ENCODE results near the gene ABCA4. TPM values are rescaled to one million over a fixed set of nuclear protein-coding genes. Genes with fewer than 3 reads are reported as not detected.

The ABCA4 gene
- total RNA-seq, 2 experiments from 2014 or later, result not detected

DNA sequence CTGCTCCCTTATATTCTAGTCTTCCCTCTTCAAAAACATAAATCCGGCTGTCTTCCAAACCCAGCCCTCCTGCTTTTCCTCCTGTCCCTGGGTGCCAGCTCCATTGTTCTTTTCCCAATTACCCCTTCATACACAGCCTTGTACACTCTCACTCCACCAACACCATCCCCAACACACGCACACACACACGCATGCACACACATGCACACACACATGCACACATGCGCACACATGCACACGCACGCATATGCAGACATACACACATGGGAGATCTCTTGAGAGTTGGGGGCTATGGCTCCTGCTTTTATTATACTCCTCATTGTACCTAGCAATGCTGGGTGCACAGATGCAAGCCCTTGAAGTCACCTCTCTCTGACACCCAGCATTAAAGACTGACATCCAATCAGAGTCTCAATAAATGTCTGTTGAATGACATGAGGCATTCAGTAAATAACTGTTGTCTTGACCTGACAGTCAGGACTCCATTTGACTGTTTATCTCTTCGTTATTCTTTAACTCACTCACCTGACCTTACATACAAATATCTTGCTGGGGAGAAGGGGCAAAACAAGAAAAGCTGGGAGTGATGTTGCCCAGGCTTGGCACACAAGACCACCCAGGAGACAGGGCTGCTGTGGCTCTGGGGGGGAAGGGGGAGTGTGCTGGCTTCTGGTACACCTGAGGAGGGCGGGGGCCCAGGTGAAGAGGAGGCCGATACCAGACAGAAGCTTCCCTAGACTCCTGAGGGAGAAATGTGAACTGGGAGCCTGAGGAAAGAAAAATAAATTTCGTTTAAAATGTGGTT is 16.0 kb downstream of the ABCA4 start:
- no peaks in the 10 kb centered on the region for H3K9me3 Mint-ChIP-seq (ENCODE audit: low read depth)
- no peak for DNase-seq
- CTCF ChIA-PET, result no interaction called here
- H3K27me3 Mint-ChIP-seq, result peaks cover 45% of the 10 kb centered on the region
- peaks cover 10% of the 10 kb centered on the region for H3K4me1 Mint-ChIP-seq
- no peaks in the 10 kb centered on the region for H3K36me3 Mint-ChIP-seq
- no peak overlapping the region for H3K4me3 Mint-ChIP-seq
- H3K27ac Mint-ChIP-seq, result no peak overlapping the region
- ATAC-seq, result no peak

DNA sequence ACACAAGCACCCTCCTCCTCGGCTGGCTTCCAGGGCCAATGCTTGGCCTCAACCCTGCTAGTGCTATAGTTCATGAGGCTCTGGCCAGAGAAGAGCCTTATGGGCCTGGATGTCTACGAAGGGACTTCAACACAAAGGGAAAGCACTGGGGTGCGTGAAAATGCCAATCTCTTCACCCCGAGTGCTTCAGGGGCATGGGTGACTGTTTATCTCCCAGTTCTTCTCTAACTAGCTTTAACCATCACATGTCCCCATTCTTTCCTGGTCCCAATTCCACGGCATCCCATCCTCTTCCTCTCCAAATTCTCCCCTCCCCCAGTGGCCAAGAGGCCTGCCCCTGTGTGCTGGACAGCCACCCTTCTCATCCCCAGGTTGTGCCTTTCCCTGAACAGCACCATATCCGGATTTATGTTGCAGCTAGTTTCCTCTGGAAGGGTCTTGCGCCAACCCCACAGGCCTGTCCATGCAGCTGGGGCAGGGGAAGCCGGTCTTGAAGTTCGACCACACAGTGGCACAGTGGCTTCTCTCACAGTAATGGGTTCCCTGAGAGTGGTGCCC is 16.7 kb downstream of the ABCA4 start:
- DNase-seq (no peak), ATAC-seq (no peak)
- Mint-ChIP-seq H3K36me3 (no peaks in the 10 kb centered on the region), H3K27me3 (peaks cover 45% of the 10 kb centered on the region), H3K27ac (no peak overlapping the region), H3K4me3 (no peak overlapping the region), H3K9me3 (ENCODE audit: low read depth) (no peaks in the 10 kb centered on the region), H3K4me1 (peaks cover 10% of the 10 kb centered on the region)
- CTCF ChIA-PET, result no interaction called here

DNA sequence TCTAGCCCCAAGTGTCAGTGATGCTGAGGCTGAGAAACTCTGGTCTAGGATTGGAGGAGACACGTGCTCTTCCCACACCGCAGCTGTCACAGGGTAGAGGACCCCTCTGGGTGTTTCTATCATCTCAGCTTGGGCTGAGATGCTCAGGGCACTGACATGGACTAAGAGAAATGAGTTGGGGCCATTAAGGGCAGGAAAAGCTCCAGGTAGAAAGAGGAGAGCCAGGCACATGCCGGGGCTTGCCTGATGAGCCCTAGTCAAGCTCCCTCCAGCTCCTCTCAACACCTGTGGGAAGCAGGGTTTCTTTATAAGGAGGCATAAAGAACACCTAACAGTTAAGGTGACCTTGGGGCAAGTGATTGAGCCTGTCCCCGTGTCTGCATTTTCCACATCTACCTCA is 17.3 kb downstream of the ABCA4 start:
- DNase-seq, result no peak
- no peak overlapping the region for H3K4me3 Mint-ChIP-seq
- no peaks in the 10 kb centered on the region for H3K9me3 Mint-ChIP-seq (ENCODE audit: low read depth)
- H3K27ac Mint-ChIP-seq, result no peak overlapping the region
- CTCF ChIA-PET, result no interaction called here
- peaks cover 45% of the 10 kb centered on the region for H3K27me3 Mint-ChIP-seq
- H3K4me1 Mint-ChIP-seq, result peaks cover 10% of the 10 kb centered on the region
- ATAC-seq, result no peak
- H3K36me3 Mint-ChIP-seq, result no peaks in the 10 kb centered on the region

DNA sequence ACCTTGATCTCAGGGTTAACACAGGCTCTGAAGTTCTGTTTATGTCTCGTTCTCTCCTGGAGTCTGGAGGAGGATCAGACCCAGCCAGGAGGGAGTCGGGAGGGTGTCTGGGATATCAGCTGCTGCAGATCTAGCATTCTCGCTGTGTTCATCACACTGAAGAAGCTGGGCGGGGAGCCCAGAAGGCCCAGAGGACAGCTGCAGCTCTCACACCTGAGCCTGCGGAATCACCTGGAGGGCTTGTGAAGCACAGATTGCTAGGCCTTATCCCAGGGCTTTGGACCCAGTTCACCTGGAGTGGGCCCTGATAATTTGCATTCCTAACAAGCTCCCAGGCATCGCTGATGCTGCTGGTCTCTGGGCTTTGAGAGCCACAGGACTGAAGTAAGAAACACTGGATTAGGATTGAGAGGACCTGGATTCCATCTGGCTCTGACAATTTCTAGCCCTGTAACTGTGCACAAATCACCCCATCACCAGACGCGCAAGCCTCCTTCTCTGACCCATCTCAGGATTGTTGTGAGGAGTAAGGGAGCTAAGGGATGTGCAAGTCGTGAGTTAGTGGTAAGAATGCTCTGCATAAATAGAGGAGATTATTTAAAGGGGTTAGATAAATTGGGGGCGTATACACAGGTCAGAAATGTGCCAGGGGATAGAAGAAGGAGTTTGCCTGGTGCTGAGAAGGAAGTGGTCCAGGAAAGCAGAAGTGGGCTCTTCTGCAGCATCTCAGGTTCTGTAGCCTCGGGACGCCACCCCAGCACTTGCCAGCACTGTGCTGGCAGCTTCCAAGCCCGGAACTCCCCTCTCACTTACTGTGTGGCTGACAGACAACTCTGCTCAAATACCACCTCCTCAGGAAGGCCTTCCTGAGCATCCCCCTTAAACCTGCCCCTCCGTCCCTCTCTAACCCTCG is 19.1 kb downstream of the ABCA4 start:
- H3K4me3 Mint-ChIP-seq, result no peak overlapping the region
- DNase-seq (no peak), ATAC-seq (no peak)
- no peak overlapping the region for H3K27ac Mint-ChIP-seq
- peaks cover 30% of the 10 kb centered on the region for H3K27me3 Mint-ChIP-seq
- no peaks in the 10 kb centered on the region for H3K9me3 Mint-ChIP-seq (ENCODE audit: low read depth)
- H3K36me3 Mint-ChIP-seq, result no peaks in the 10 kb centered on the region
- CTCF ChIA-PET, result no interaction called here
- H3K4me1 Mint-ChIP-seq, result peaks cover 10% of the 10 kb centered on the region

- Mint-ChIP-seq H3K4me3 (no peak overlapping the region), H3K4me1 (peaks cover 5% of the 10 kb centered on the region), H3K36me3 (no peaks in the 10 kb centered on the region), H3K9me3 (ENCODE audit: low read depth) (no peaks in the 10 kb centered on the region), H3K27ac (no peak overlapping the region), H3K27me3 (peaks cover 23% of the 10 kb centered on the region)
- ATAC-seq (no peak), DNase-seq (no peak)
- CTCF ChIA-PET, result no interaction called here
Measured at GRCh38 chr1:94100785-94101612, 19.9 kb downstream of the ABCA4 start.

- CTCF ChIA-PET, result no interaction called here
- no peak overlapping the region for H3K4me3 Mint-ChIP-seq
- no peak overlapping the region for H3K27ac Mint-ChIP-seq
- H3K9me3 Mint-ChIP-seq (ENCODE audit: low read depth), result no peaks in the 10 kb centered on the region
- H3K36me3 Mint-ChIP-seq, result no peaks in the 10 kb centered on the region
- DNase-seq (no peak), ATAC-seq (no peak)
- peaks cover 18% of the 10 kb centered on the region for H3K27me3 Mint-ChIP-seq
- H3K4me1 Mint-ChIP-seq, result peaks cover 2% of the 10 kb centered on the region
Measured at GRCh38 chr1:94100129-94100784, 20.7 kb downstream of the ABCA4 start.

DNA sequence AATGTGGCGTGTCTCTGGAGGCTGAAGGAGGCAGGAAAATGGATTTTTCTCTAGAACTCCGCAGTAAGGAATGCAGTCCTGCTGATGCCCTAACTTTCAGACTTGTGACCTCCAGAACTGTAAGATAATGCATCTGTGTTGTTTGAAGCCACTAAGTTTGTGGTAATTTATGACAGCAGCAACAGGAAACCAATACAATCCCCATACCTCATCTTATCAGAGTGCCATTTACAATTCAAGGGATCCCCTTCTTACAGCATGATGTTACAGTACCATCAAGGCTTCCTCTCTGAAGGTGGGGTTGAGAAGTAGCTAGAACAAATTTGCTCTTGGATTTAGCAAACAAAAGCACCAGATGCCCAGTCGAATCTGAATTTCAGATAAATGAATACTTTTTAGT is 21.6 kb downstream of the ABCA4 start:
- CTCF ChIA-PET, result no interaction called here
- Mint-ChIP-seq H3K4me3 (no peak overlapping the region), H3K36me3 (no peaks in the 10 kb centered on the region), H3K4me1 (peaks cover under 1% of the 10 kb centered on the region), H3K9me3 (ENCODE audit: low read depth) (no peaks in the 10 kb centered on the region), H3K27me3 (peaks cover 12% of the 10 kb centered on the region), H3K27ac (no peak overlapping the region)
- ATAC-seq, result no peak
- DNase-seq, result no peak

GRCh38 chr1:94098585-94099111 is 22.3 kb downstream of the ABCA4 start:
- DNase-seq (no peak), ATAC-seq (no peak)
- no peak overlapping the region for H3K4me3 Mint-ChIP-seq
- H3K27me3 Mint-ChIP-seq, result peaks cover 10% of the 10 kb centered on the region
- no peak overlapping the region for H3K27ac Mint-ChIP-seq
- H3K4me1 Mint-ChIP-seq, result peaks cover 3% of the 10 kb centered on the region
- no peaks in the 10 kb centered on the region for H3K9me3 Mint-ChIP-seq (ENCODE audit: low read depth)
- no peaks in the 10 kb centered on the region for H3K36me3 Mint-ChIP-seq
- CTCF ChIA-PET, result no interaction called here

DNA sequence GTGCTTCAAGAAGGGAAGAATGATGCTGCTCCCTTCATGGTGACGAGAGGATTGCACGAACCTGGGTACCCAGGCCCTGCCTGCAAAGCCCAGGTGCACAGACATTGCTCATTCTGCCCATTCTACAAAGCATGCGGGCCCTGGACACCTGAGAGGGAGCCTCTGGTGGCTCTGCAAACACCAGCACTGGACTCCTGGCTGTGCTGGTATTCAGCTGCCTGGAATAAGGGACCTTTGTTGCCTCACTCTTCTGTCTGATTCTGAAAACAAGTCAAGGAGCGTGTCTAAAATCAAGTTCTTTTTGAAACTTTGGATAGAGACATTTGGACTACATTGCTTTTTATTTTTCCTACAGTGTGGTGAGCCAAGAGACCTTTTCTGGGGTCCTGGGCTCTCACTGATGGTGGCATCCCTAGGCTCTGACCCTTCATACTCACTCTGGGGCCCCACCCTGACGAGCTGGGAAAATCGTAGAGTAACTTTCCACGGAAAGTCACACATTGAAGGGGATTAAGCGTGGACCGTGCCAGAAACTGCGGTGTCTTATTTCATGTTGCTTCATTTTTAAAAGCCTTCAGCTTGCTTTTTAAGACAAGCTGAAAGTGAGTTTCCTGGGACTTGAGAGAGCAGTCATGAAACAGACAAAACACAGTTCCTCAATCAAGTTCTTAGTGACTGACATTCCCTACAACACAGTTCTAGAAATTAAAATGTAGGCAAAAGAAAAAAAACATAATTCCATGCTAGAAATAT is 24.0 kb downstream of the ABCA4 start:
- Mint-ChIP-seq H3K27me3 (no peaks in the 10 kb centered on the region), H3K9me3 (ENCODE audit: low read depth) (no peaks in the 10 kb centered on the region), H3K4me1 (peaks cover 13% of the 10 kb centered on the region), H3K36me3 (no peaks in the 10 kb centered on the region), H3K27ac (no peak overlapping the region), H3K4me3 (no peak overlapping the region)
- DNase-seq, result no peak
- ATAC-seq, result no peak
- CTCF ChIA-PET, result no interaction called here

- Mint-ChIP-seq H3K27ac (no peak overlapping the region), H3K9me3 (ENCODE audit: low read depth) (no peaks in the 10 kb centered on the region), H3K4me1 (peaks cover 20% of the 10 kb centered on the region), H3K4me3 (no peak overlapping the region), H3K27me3 (no peaks in the 10 kb centered on the region), H3K36me3 (no peaks in the 10 kb centered on the region)
- DNase-seq, result no peak
- no peak for ATAC-seq
- CTCF ChIA-PET, result no interaction called here
Measured at GRCh38 chr1:94095744-94096469, 25.0 kb downstream of the ABCA4 start.

- DNase-seq, result no peak
- ATAC-seq, result no peak
- Mint-ChIP-seq H3K4me3 (no peak overlapping the region), H3K27ac (no peak overlapping the region), H3K9me3 (ENCODE audit: low read depth) (no peaks in the 10 kb centered on the region), H3K36me3 (no peaks in the 10 kb centered on the region), H3K27me3 (peaks cover 6% of the 10 kb centered on the region), H3K4me1 (peaks cover 27% of the 10 kb centered on the region)
- CTCF ChIA-PET, result no interaction called here
Measured at GRCh38 chr1:94095112-94095637, 25.8 kb downstream of the ABCA4 start.

Measured in activated CD8-positive, alpha-beta memory T cell treated with anti-CD3 and anti-CD28 coated beads, Interleukin-2, amount 10 ng/mL, durations not matched to agents 7 days and 5 days (primary cell).